ENCODE measurements around the gene XRCC5. TPM values are rescaled to one million over a fixed set of nuclear protein-coding genes. Genes with fewer than 3 reads are reported as not detected.

The XRCC5 gene
- total RNA-seq, 2 donors from 2014 or later: 205 to 244 TPM

- Histone ChIP-seq H3K27me3 (no peaks in the 10 kb centered on the region), H3K27ac (no peak within 1 kb of the TSS), H3K36me3 (no peaks in the 10 kb centered on the region), H3K4me1 (peaks cover 3% of the 10 kb centered on the region), H3K4me3 (peak within 1 kb of the TSS; percentile 76), H3K9me3 (no peaks in the 10 kb centered on the region), H3K9ac (ENCODE audit: low read depth in 2 of 2, low read length in 2 of 2) (peak within 1 kb of the TSS; percentile 80 to 85)
- intact Hi-C loops (cut with DNase I): loop anchor here (2.0 kb wide), 1 partner anchor 25 kb away; no protein-coding TSS in a partner anchor
- peak; percentile 92 for DNase-seq
- no peak for TF ChIP-seq CTCF (IDR thresholded peaks at IDR 0.05)
These were observed 27.5 kb upstream of the XRCC5 start, which contains the start of the genes PECR and TMEM169 for GRCh38 chr2:216081487-216082116. PECR (minus strand) TSS chr2:216081809; CDS start chr2:216081741, 68 bp downstream. TMEM169 (plus strand) TSS chr2:216081919; CDS start chr2:216095964, 14,045 bp downstream.

GRCh38 chr2:216082117-216082711 is 26.9 kb upstream of the XRCC5 start:
- Histone ChIP-seq H3K4me3 (peak overlapping the region; percentile 76), H3K9me3 (no peaks in the 10 kb centered on the region), H3K4me1 (peaks cover 3% of the 10 kb centered on the region), H3K27me3 (no peaks in the 10 kb centered on the region), H3K9ac (ENCODE audit: low read depth in 2 of 2, low read length in 2 of 2) (peak overlapping the region in 1 of 2 donors; percentile 61), H3K27ac (no peak overlapping the region), H3K36me3 (no peaks in the 10 kb centered on the region)
- no peak for TF ChIP-seq CTCF (IDR thresholded peaks at IDR 0.05)
- no peak for DNase-seq
- intact Hi-C loops (cut with DNase I): no loop called here

GRCh38 chr2:216082805-216083204 is 26.3 kb upstream of the XRCC5 start:
- no peak for TF ChIP-seq CTCF (IDR thresholded peaks at IDR 0.05)
- H3K27ac ChIP-seq: no peak overlapping the region
- H3K27me3 ChIP-seq: no peaks in the 10 kb centered on the region
- no peak for DNase-seq
- H3K9me3 ChIP-seq: no peaks in the 10 kb centered on the region
- H3K4me1 ChIP-seq: peaks cover 3% of the 10 kb centered on the region
- no peak overlapping the region for H3K4me3 ChIP-seq
- H3K9ac ChIP-seq (ENCODE audit: low read depth in 2 of 2, low read length in 2 of 2): no peak overlapping the region
- intact Hi-C loops (cut with DNase I): no loop called here
- no peaks in the 10 kb centered on the region for H3K36me3 ChIP-seq

- no peak overlapping the region for H3K9ac ChIP-seq (ENCODE audit: low read depth in 2 of 2, low read length in 2 of 2)
- intact Hi-C loops (cut with DNase I): no loop called here
- no peak overlapping the region for H3K27ac ChIP-seq
- peaks cover 3% of the 10 kb centered on the region for H3K4me1 ChIP-seq
- no peaks in the 10 kb centered on the region for H3K36me3 ChIP-seq
- H3K27me3 ChIP-seq: no peaks in the 10 kb centered on the region
- DNase-seq: no peak
- H3K9me3 ChIP-seq: no peaks in the 10 kb centered on the region
- H3K4me3 ChIP-seq: no peak overlapping the region
- no peak for TF ChIP-seq CTCF (IDR thresholded peaks at IDR 0.05)
These were observed 25.5 kb upstream of the XRCC5 start for GRCh38 chr2:216083464-216084281.

GRCh38 chr2:216084547-216084946 is 24.6 kb upstream of the XRCC5 start:
- H3K9me3 ChIP-seq: no peaks in the 10 kb centered on the region
- no peaks in the 10 kb centered on the region for H3K36me3 ChIP-seq
- H3K9ac ChIP-seq (ENCODE audit: low read depth in 2 of 2, low read length in 2 of 2): no peak overlapping the region
- DNase-seq: no peak
- H3K27me3 ChIP-seq: no peaks in the 10 kb centered on the region
- H3K4me1 ChIP-seq: peaks cover 3% of the 10 kb centered on the region
- no peak for TF ChIP-seq CTCF (IDR thresholded peaks at IDR 0.05)
- H3K4me3 ChIP-seq: no peak overlapping the region
- intact Hi-C loops (cut with DNase I): no loop called here
- H3K27ac ChIP-seq: no peak overlapping the region

All from colonic mucosa (tissue), 4 donors.